DOHH2 (cell line): Measurements from ENCODE around the gene SLC16A8.

Source experiments
- EZH2phosphoT487 ChIP-seq: fragments of 200-600 bp; sonication (generic); IDR thresholded peaks from 2 replicates; pipeline ENCODE4 v1.6.1; 2017; ENCODE audit warnings: borderline replicate concordance, mild to moderate bottlenecking, antibody characterized with exemption, low read length, moderate library complexity, mixed read lengths
- TF ChIP-seq, protein P1 (sequence below): fragments of 200-600 bp; sonication (generic); IDR thresholded peaks from one replicate; pipeline ENCODE4 v1.5.1; 2014; ENCODE audit warnings: antibody characterized with exemption, mild to moderate bottlenecking, low read depth, low read length; ENCODE audit not compliant: poor library complexity, severe bottlenecking

DNA sequence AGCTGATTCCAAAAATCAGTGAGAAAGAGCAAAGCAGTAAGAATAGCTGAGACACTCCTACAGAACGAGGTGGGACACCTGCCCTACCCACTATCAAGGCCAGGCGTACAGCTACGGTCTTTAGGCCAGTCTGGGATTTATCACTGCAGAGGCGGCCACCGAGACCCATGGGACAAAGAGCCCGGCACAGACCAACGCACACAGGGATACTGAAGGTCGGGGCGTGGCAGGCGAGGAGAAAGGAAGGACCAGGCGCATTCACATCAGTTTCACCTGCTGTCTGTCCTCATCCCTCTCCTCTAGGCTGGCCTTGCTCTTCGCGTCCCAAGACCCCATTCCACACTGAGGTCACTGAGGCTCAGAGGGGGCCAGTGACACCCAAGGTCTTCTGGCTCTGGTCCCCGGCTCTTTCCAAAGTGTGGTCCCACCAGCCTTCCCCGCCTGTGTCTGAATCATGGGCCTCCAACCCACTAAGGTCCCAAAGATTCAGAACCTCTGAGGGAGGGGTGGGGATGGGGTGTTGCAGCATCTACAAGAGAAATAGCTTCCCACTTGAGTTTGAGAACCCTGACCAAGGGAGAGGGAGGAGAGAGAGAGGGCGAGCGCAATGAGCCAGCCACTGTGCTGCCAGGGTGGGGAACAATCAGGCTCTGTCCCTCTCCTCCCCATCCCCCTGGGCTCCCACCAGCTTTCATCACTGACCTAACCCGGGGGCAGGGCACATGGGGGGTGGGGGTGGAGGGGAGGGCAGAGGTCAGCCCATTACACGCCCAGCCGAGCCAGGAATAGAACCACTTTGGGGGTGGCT, 34.0 kb downstream of the SLC16A8 start:
- TF ChIP-seq, protein P1, sequence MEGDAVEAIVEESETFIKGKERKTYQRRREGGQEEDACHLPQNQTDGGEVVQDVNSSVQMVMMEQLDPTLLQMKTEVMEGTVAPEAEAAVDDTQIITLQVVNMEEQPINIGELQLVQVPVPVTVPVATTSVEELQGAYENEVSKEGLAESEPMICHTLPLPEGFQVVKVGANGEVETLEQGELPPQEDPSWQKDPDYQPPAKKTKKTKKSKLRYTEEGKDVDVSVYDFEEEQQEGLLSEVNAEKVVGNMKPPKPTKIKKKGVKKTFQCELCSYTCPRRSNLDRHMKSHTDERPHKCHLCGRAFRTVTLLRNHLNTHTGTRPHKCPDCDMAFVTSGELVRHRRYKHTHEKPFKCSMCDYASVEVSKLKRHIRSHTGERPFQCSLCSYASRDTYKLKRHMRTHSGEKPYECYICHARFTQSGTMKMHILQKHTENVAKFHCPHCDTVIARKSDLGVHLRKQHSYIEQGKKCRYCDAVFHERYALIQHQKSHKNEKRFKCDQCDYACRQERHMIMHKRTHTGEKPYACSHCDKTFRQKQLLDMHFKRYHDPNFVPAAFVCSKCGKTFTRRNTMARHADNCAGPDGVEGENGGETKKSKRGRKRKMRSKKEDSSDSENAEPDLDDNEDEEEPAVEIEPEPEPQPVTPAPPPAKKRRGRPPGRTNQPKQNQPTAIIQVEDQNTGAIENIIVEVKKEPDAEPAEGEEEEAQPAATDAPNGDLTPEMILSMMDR: no peak
- no peak for TF ChIP-seq EZH2phosphoT487
